Measurements from ENCODE around the gene TMEM143. TPM values are rescaled to one million over a fixed set of nuclear protein-coding genes. Genes with fewer than 3 reads are reported as not detected.

TMEM143 gene
- total RNA-seq, 1 donor from 2014 or later, result 5.4 TPM

GRCh38 chr19:48284896-48285295 lies 78.8 kb downstream of the TMEM143 start:
- TF ChIP-seq CTCF (conservative IDR thresholded peaks at IDR 0.05; ENCODE audit: low read depth, low read length), result no peak
- no peak overlapping the region for H3K4me3 ChIP-seq (ENCODE audit: low read depth, low read length)
- DNase-seq (ENCODE audit: low read depth), result no peak

GRCh38 chr19:48283908-48284307 lies 79.8 kb downstream of the TMEM143 start:
- DNase-seq (ENCODE audit: low read depth), result no peak
- no peak overlapping the region for H3K4me3 ChIP-seq (ENCODE audit: low read depth, low read length)
- TF ChIP-seq CTCF (conservative IDR thresholded peaks at IDR 0.05; ENCODE audit: low read depth, low read length), result no peak

Other genes starting within 250 kb of the TMEM143 start
- gene LIG1, start 193.6 kb downstream of the TMEM143 start, total RNA-seq, result 77.4 and 81.9 TPM in 2 replicates
- gene ZSWIM9, start 193.3 kb downstream of the TMEM143 start, total RNA-seq, result 1.6 and 2.8 TPM in 2 replicates
- gene CARD8, start 108.0 kb downstream of the TMEM143 start, total RNA-seq, result 6.3 and 14.7 TPM in 2 replicates
- gene ZNF114, start 93.9 kb downstream of the TMEM143 start, total RNA-seq, result 0.63 and 5.0 TPM in 2 replicates
- 23.1 and 96.8 TPM in 2 replicates for gene EMP3, start 38.4 kb downstream of the TMEM143 start, total RNA-seq
- gene SYNGR4, start 427 bp upstream of the TMEM143 start, total RNA-seq, result not detected in 2 replicates
- gene KDELR1, start 27.6 kb upstream of the TMEM143 start, total RNA-seq, result 144 TPM in 2 replicates
- gene GRIN2D, start 29.7 kb upstream of the TMEM143 start, total RNA-seq, result 0.14 and 0.98 TPM in 2 replicates
- 51.2 and 58.7 TPM in 2 replicates for gene GRWD1, start 82.0 kb upstream of the TMEM143 start, total RNA-seq
- gene KCNJ14, start 91.6 kb upstream of the TMEM143 start, total RNA-seq, result 0.06 and 0.07 TPM in 2 replicates
- 43.6 and 81.6 TPM in 2 replicates for gene CYTH2, start 105.4 kb upstream of the TMEM143 start, total RNA-seq
- gene LMTK3, start 147.9 kb upstream of the TMEM143 start, total RNA-seq, result 1.5 and 4.2 TPM in 2 replicates
- 0.29 TPM in 1 of 2 replicates, not detected in the other for gene SULT2B1, start 188.2 kb upstream of the TMEM143 start, total RNA-seq
- gene SPACA4, start 242.8 kb upstream of the TMEM143 start, total RNA-seq, result not detected in 2 replicates

All from epithelial cell of proximal tubule (primary cell).